ENCODE data around the gene AMFR.

AMFR gene

DNA sequence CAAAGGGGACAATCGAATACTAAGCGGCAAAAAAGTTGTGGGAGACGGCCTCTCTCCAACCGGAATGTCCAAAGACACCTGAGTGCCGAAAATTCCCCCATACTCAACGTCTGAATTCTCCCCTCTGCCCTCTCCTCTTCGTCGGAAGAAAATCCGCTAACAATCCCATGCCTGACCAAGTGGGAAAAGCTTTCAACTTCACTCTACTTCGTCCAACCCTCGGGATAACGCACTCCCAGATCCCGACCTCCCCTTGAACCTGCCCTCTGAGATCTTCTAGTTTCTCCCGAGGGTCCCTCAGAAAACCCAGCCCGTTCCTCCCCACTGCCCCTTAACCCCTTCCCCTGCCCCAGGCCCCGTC is 961 bp downstream of the AMFR start:
- FAIRE-seq (no peak), DNase-seq (ENCODE audit: low spot score) (no peak)

- FAIRE-seq (no peak), DNase-seq (ENCODE audit: low spot score) (no peak)
Observed at GRCh38 chr16:56423584-56424403, 1.6 kb downstream of the AMFR start.

- FAIRE-seq, result no peak
- DNase-seq (ENCODE audit: low spot score), result no peak
Observed at GRCh38 chr16:56422896-56423441, 2.4 kb downstream of the AMFR start.

DNA sequence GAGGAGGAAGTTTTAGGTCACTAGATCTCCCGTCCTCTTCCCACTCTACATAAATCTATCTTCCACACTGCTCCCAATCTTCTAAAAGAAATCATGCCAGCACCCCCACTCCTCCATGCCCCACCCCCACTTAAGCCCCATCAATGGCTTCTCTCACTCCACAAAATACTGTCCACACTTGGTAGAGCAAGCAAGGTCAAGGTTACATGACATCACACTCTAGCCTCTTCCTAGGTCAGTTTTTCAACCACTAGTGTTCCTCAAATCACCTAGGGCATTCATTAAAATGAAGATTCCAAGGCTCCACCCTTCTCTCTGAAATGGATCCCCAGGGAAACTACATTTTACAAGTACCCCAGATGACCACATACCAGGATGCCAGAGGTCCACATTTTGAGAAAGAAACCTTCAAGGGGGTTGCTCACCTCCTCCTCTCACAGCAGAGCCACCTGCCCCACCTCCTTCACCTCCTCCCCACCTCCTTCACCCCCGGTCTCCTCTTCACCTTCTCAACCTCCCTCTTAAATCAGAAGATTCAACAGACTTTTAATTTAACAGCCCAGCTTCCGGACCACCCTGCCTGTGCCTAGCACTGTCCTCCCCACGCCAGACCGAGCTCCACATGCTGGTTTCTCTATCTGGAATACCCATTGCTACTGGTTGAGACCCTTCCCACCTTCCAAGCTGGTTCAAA is 3.2 kb downstream of the AMFR start:
- no peak for FAIRE-seq
- no peak for DNase-seq (ENCODE audit: low spot score)

- no peak for FAIRE-seq
Observed at GRCh38 chr16:56421313-56421712, 4.0 kb downstream of the AMFR start.

DNA sequence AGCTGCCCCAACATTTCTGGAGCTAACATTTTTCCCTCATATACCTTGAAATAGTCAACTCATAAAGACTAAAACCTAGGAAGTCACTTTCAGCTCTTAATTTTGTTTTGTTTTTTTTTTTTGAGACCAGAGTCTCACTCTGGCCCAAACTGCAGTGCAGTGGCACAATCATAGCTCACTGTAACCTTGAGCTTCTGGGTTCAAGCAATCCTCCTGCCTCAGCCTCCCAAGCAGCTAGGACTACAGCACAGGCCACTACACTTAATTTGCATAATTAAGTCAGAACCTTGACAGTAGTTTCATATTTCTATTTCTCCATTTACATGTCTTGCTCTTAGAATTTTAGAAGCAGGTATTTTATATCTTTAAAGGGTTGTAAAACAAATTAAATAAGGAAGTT is 4.7 kb downstream of the AMFR start:
- FAIRE-seq (no peak), DNase-seq (ENCODE audit: low spot score) (no peak)

More at GRCh38 chr16:56421313-56421712, 4.0 kb downstream of the AMFR start:
- DNase-seq (ENCODE audit: low spot score), result no peak

DNA sequence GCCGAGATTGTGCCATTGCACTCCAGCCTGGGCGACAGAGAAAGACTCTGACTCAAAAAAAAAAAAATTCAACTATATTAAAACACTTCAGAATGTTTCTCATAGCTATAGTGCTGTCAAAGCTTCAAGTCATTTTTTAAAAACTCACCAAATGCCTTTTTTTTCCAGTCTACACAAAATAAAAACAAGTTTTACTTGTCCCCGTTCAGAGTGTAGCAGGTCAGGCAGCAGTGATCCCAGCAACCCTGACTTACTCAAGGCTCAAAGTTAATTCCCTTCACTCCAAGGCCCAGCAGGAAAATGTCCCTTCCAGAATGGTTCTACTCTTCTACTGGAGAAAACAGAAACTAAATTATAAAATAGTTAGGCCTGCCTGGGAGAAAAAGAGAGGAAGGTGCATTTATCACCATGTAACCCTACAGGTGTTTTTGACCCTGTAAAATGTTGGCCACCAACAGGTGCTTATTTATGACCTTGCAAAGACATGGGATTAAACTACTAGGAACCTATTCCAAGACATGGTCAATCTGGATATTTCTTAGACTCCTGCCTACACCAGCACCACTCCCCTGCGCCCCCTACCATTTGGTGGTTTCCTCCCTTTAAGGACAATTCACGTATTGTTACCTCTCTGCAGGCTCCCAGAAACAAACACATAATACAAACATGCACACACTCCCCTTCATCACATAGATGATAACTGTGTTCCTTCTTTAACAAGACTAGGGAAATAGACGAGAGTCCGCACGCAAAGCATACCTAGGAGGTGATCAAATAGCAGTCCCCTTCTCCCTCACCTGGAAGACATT is 5.4 kb downstream of the AMFR start:
- FAIRE-seq, result no peak

GRCh38 chr16:56417138-56417537 is 8.2 kb downstream of the AMFR start:
- FAIRE-seq (no peak), DNase-seq (ENCODE audit: low spot score) (no peak)

More for the DNA sequence above, 5.4 kb downstream of the AMFR start:
- DNase-seq (ENCODE audit: low spot score), result no peak

- DNase-seq (ENCODE audit: low spot score) (no peak), FAIRE-seq (no peak)
Observed at GRCh38 chr16:56415875-56416274, 9.5 kb downstream of the AMFR start.

DNA sequence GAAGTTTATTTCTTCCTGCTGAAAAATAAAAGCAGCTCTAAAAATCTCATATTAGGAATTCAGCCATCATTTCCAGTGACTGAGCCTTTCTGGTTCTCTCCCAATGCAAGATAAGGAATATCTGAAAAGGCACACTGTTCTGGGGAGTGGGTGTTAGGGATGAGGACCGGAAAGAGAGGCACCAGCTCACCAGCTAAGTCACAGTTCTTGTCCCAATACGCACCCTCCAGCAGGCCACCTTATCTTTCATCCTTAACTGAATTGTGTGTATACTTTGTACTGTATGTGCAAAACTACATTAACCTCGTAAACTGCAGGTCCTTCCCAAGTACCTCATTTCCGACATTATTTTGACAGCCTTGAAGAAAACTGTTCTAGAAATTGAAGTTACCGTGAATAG is 11.0 kb downstream of the AMFR start:
- DNase-seq (ENCODE audit: low spot score) (no peak), FAIRE-seq (no peak)

- DNase-seq (ENCODE audit: low spot score) (no peak), FAIRE-seq (no peak)
Observed at GRCh38 chr16:56413381-56413780, 12.0 kb downstream of the AMFR start.

- no peak for DNase-seq (ENCODE audit: low spot score)
- no peak for FAIRE-seq
Observed at GRCh38 chr16:56411624-56412023, 13.7 kb downstream of the AMFR start.

DNA sequence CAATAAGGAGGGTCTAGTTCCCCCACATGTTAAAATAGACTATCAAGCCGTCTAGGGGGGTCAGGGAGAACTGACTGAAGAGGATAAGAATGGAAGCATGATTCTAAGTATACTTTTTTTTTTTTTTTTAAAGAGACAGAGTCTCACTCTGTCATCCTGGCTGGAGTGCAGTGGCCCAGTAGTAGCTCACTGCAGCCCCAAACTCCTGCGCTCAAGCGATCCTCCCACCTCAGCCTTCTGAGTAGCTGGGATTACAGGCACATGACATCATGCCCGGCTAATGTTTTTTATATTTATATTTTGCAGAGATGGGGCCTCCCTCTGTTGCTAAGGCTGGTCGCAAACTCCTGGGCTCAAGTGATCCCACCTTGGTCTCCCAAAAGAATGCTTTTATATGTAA is 14.2 kb downstream of the AMFR start:
- no peak for FAIRE-seq

GRCh38 chr16:56409195-56409594 is 16.1 kb downstream of the AMFR start:
- no peak for FAIRE-seq
- DNase-seq (ENCODE audit: low spot score), result no peak

More for the DNA sequence above, 14.2 kb downstream of the AMFR start:
- DNase-seq (ENCODE audit: low spot score), result no peak

- FAIRE-seq, result no peak
Observed at GRCh38 chr16:56408379-56409098, 16.8 kb downstream of the AMFR start.

GRCh38 chr16:56405977-56406672 is 19.2 kb downstream of the AMFR start:
- FAIRE-seq, result no peak

More at GRCh38 chr16:56408379-56409098, 16.8 kb downstream of the AMFR start:
- DNase-seq (ENCODE audit: low spot score), result no peak

GRCh38 chr16:56401482-56401881 is 23.9 kb downstream of the AMFR start:
- no peak for DNase-seq (ENCODE audit: low spot score)
- no peak for FAIRE-seq

More at GRCh38 chr16:56405977-56406672, 19.2 kb downstream of the AMFR start:
- no peak for DNase-seq (ENCODE audit: low spot score)

DNA sequence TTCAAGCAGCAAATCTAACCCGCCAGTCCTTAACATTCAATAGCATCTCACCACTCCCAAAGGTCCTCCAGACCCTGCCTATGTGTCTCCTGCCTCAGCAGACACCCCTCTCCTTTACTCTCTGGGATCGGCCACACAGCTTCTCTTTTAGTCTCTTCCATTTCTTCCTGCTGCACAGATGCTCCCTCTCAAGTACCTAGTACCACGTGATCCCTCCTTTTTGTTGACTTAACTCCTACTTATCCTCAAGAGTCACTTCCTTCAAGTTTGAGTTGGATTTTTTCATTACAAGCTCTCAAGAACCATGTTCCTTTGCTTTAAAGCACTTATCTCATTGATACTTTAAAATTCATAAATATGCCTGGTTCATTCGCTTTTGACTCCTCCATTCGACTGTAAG is 24.9 kb downstream of the AMFR start:
- FAIRE-seq (no peak), DNase-seq (ENCODE audit: low spot score) (no peak)

DNA sequence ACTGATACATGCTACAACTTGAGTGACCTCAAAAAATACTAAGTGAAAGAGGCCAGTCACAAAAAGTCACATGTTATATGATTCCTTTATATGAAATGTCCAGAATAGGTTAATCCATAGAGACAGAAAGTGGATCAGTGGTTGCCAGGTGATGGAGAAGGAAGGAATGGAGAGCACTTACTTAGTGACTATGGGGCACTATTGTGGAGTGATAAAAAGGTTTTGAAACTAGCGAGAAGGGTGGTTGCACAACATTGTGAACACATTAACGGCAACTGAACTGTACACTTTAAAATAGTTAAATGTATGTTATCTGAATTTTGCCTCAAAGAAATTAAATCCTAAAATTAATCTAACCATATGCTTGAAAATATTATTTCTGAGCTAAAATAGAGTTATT is 25.9 kb downstream of the AMFR start:
- no peak for FAIRE-seq

GRCh38 chr16:56399047-56399446 is 26.3 kb downstream of the AMFR start:
- DNase-seq (ENCODE audit: low spot score) (no peak), FAIRE-seq (no peak)

More for the DNA sequence above, 25.9 kb downstream of the AMFR start:
- DNase-seq (ENCODE audit: low spot score), result no peak
